ENCODE data around the gene KLF18. TPM values are rescaled to one million over a fixed set of nuclear protein-coding genes. Genes with fewer than 3 reads are reported as not detected.
"Not testable (repeated sequence)": the region's sequence is repeated elsewhere in the genome, so short reads cannot be mapped to it uniquely, and the experiment has no call there.

Gene KLF18
- total RNA-seq, result not detected
- long read RNA-seq, result 0 reads

- no peak for ATAC-seq
- no peak for DNase-seq (ENCODE audit: missing footprints)
- intact Hi-C loops (cut with DNase I), result no loop called here
Measured at GRCh38 chr1:44141531-44141930, at the start of gene KLF18. TSS of gene KLF18 (minus strand) at chr1:44141631. CDS start at chr1:44141631, 0 bp downstream.

- intact Hi-C loops (cut with DNase I), result no loop called here
- ATAC-seq, result no peak
Measured at GRCh38 chr1:44174630-44175029, 33.2 kb upstream of the KLF18 start.

GRCh38 chr1:44170281-44170823, 28.9 kb upstream of the KLF18 start:
- intact Hi-C loops (cut with DNase I), result no loop called here
- ATAC-seq, result no peak
- no peak for DNase-seq (ENCODE audit: missing footprints)

More at GRCh38 chr1:44174630-44175029, 33.2 kb upstream of the KLF18 start:
- DNase-seq (ENCODE audit: missing footprints), result no peak

DNA sequence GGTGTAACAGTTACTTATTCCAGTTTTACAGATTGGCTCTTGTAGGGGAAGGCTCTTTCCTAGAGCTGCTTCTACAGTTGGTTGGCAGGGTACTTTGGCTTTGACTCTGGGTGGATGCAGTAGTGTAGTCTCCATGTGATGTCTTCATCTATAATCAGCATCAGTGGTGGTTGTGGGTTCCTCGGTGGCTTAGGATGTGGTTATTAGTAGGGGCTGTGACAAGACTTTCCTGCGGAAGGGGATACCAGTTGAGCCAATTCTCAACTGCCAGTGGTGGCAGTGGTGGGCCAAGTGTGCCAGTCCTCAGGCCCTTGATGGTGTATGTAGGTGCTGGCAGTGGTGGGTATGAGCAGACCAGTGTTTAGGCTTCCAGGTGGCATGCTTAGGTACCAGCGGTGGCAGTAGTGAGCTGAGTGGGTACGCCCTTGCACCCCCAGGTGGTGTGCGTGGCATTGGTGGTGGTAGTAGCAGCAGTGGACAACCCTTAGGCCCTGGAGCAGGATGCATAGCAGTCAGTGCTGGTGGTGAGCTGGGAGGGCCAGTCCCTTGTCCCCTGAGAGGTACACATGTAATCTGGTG, 27.2 kb upstream of the KLF18 start:
- intact Hi-C loops (cut with DNase I), result no loop called here
- ATAC-seq (no peak), DNase-seq (ENCODE audit: missing footprints) (no peak)

DNA sequence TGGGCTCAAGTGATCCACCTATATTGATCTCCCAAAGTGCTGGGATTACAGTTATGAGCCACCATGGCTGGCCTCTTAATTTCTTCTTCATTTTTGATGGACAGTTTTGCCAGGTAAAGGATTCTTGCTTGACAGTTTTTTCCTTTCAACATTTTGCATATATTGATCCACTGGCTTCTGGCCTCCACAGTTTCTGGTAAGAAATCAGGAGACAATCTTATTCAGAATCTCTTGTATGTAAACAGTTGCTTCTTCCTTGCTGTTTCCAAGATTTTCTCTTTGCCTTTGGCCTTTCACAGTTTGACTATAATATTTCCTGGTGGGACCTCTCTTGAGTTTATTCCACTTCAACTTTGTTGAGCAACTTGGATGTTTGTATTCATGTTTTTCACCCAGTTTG, 20.1 kb upstream of the KLF18 start:
- intact Hi-C loops (cut with DNase I), result no loop called here
- no peak for ATAC-seq
- no peak for DNase-seq (ENCODE audit: missing footprints)

DNA sequence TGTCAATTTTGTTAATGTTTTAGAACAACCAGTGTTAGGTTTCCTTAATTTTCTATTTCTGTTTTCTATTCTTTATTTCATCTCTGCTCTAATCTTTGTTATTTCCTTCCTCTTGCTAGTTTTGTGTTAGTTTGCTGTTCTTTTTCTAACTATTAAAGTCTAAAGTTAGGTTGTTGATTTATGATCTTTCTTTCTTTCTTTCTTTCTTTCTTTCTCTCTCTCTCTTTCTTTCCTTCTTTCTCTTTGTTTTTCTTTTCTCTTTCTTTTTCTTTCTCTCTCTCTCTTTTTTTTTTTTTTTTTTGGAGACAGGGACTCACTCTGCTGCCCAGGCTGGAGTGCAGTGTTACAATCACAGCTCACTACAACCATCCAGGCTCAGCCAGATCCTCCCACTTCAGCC, 17.4 kb upstream of the KLF18 start:
- DNase-seq (ENCODE audit: missing footprints) (no peak), ATAC-seq (no peak)
- intact Hi-C loops (cut with DNase I), result no loop called here

DNA sequence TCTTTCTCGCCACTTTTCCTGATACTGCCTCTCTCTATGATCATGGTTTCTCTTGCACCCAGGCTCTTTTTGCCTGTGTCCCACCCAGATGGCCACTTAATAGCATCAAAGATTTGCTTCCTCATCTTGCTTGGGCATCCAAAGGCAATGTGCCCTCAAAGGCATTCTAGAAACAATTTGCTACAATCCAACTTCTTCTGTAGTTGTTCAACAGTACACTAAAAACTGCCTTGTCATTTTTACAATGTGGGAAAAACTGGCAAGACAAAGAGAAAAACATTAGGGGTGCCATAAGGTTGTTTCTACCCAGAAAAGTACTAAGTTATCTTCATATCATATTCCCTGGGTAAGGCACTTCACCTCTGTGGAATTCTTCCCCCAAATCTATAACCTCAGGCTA, 16.5 kb upstream of the KLF18 start:
- ATAC-seq, result no peak
- intact Hi-C loops (cut with DNase I), result no loop called here

DNA sequence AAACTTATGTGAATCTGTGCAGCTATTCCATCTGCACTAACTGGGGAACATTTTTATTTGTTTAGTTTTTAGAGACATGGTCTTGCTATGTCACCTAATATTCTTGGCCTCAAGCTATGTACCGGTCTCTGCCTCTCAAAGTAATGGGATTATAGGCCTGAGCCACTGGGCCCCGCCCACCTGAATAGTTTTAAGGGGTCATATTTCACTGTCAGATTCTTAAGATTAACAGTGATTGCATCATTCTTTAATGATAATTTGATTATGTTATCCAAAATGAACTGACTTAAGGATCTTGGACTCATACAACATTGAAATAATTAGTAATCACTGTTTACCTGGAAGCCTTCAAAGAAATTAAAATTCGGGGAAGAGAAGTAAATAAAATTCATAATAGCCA, 12.6 kb upstream of the KLF18 start:
- DNase-seq (ENCODE audit: missing footprints) (no peak), ATAC-seq (no peak)
- intact Hi-C loops (cut with DNase I), result no loop called here

More for the DNA sequence above, 16.5 kb upstream of the KLF18 start:
- no peak for DNase-seq (ENCODE audit: missing footprints)

- ATAC-seq, result no peak
- intact Hi-C loops (cut with DNase I), result no loop called here
- DNase-seq (ENCODE audit: missing footprints), result no peak
Measured at GRCh38 chr1:44152692-44153091, 11.3 kb upstream of the KLF18 start.

DNA sequence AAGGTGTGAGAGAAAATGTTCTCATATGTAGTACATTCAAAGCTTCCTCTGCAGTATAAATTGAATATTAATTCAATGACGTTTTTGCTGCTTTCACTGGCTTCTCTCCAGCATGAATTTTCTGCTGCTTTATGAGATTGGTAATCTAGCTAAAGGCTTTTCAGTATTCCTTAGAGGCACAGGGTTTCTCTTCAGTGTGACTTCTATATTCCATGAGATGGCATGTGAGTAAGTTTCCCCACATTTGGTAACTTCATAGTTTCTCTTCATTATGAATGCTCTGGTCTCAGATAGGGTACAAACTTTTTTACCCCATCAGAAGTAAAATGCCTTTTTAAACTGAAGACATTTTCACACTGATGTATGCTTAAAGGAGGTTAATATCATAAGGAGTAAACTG, 10.4 kb upstream of the KLF18 start:
- DNase-seq (ENCODE audit: missing footprints), result no peak
- intact Hi-C loops (cut with DNase I), result no loop called here
- no peak for ATAC-seq

- intact Hi-C loops (cut with DNase I), result no loop called here
- no peak for DNase-seq (ENCODE audit: missing footprints)
- ATAC-seq, result no peak
Measured at GRCh38 chr1:44151332-44151731, 9.9 kb upstream of the KLF18 start.

- intact Hi-C loops (cut with DNase I), result no loop called here
- ATAC-seq (no peak), DNase-seq (ENCODE audit: missing footprints) (no peak)
Measured at GRCh38 chr1:44147582-44147981, 6.2 kb upstream of the KLF18 start.

GRCh38 chr1:44146536-44147361, 5.3 kb upstream of the KLF18 start:
- intact Hi-C loops (cut with DNase I), result no loop called here
- ATAC-seq (no peak), DNase-seq (ENCODE audit: missing footprints) (no peak)

DNA sequence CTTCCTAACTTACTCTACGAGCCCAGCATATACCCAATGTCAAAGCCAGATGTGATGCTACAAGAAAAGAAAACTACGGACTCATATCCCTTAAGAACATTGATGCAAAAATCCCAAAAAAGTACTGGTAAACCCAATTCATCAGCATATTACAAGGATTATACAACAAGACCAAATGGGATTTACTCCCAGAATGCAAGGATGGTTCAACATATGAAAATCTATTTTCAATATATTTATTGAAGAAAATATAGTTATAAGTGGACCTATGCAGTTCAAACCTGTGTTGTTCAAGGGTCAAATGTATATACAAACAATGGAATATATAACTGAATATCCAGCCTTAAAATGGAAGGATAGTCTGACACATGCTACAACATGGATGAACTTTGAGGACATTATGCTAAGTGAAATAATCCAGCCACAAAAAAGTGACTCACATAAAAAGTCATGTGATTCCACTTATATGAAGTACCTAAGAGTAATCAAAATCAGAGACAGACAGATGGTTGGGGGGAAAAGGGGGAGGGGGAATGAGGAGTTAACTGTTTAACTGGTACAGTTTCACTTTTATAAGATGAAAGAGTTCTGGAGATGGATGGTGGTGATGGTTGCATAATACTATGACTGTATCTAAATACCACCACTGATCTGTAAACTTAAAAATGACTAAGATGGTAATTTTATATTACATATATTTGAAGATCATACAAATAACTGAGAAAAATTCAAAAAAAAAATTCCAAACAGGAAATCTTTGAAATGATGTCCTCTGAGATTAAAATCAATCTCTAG, 3.7 kb upstream of the KLF18 start:
- no peak for DNase-seq (ENCODE audit: missing footprints)
- intact Hi-C loops (cut with DNase I), result no loop called here
- ATAC-seq, result no peak

GRCh38 chr1:44139565-44139964, 1.9 kb downstream of the KLF18 start:
- intact Hi-C loops (cut with DNase I), result not testable (repeated sequence)

DNA sequence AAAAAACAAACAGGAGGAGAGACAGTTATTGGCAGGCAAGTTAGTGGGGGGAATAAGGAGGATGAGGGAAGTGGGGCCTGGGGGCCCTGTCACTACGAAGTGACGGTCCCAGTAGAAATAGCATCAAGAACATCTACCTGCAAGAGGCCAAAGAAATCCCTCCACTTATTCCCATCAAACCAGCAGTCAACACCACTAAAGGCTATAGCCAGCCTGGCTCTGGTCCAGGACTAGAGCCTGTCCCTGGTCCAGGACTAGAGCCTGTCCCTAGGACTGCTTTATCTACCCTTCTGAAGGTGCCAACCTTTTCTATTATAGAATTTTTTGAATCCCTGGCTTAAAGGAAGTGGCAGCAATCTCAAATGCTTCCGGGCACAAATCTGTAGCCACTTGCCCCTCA, 3.2 kb downstream of the KLF18 start:
- intact Hi-C loops (cut with DNase I), result no loop called here
- peak; percentile 56 for ATAC-seq
- DNase-seq (ENCODE audit: missing footprints), result no peak

More at GRCh38 chr1:44139565-44139964, 1.9 kb downstream of the KLF18 start:
- ATAC-seq; DNase-seq (ENCODE audit: missing footprints): not testable (repeated sequence)

- intact Hi-C loops (cut with DNase I), result no loop called here
- ATAC-seq (no peak), DNase-seq (ENCODE audit: missing footprints) (no peak)
Measured at GRCh38 chr1:44135886-44136285, 5.5 kb downstream of the KLF18 start.

GRCh38 chr1:44134071-44134920, 7.1 kb downstream of the KLF18 start:
- DNase-seq (ENCODE audit: missing footprints) (no peak), ATAC-seq (no peak)
- intact Hi-C loops (cut with DNase I), result no loop called here

- DNase-seq (ENCODE audit: missing footprints) (no peak), ATAC-seq (no peak)
- intact Hi-C loops (cut with DNase I), result no loop called here
Measured at GRCh38 chr1:44131411-44131810, 10.0 kb downstream of the KLF18 start.
